Ascending aorta (tissue), 2 donors: ENCODE results near the gene CCP110. TPM values are rescaled to one million over a fixed set of nuclear protein-coding genes. Genes with fewer than 3 reads are reported as not detected.
"Not testable (repeated sequence)": the region's sequence is repeated elsewhere in the genome, so short reads cannot be mapped to it uniquely, and the experiment has no call there.

Experiments used
- DNase-seq, 2 donors: peaks; one replicate each; pipeline ENCODE4 v3.0.0-alpha.2; 2019; ENCODE audit warnings: low spot score in 2 of 2
- H3K27ac ChIP-seq, 2 donors: fragments of 200-600 bp; sonication (generic); one replicate each; pipeline ENCODE4 v1.5.1; 2016 to 2017; ENCODE audit warnings: mild to moderate bottlenecking in 1 of 2
- H3K27me3 ChIP-seq: fragments of 200-600 bp; sonication (generic); one replicate; pipeline ENCODE4 v1.5.1; 2017
- H3K36me3 ChIP-seq, 2 donors: fragments of 200-600 bp; sonication (generic); one replicate each; pipeline ENCODE4 v1.5.1; 2016
- H3K4me1 ChIP-seq, 2 donors: fragments of 200-600 bp; sonication (generic); one replicate each; pipeline ENCODE4 v1.5.1; 2016 to 2017; ENCODE audit warnings: mild to moderate bottlenecking in 1 of 2
- H3K4me3 ChIP-seq, 2 donors: fragments of 200-600 bp; sonication (generic); one replicate each; pipeline ENCODE4 v1.5.1; 2016 to 2017; ENCODE audit warnings: mild to moderate bottlenecking in 1 of 2
- H3K9me3 ChIP-seq, 2 donors: fragments of 200-600 bp; sonication (generic); one replicate each; pipeline ENCODE4 v1.5.1; 2016
- intact Hi-C: fragments of 100-400 bp; cut with DNase I; formaldehyde crosslinking; loops from one replicate; pipeline ENCODE4 v1.15.1; 2023
- total RNA-seq: library from RNA; depleted of rRNA; stranded (reverse); fragments of >200 nt; gene quantifications from one replicate; pipeline ENCODE4 v1.1.0, GENCODE V29; 2016
- TF ChIP-seq, protein P1 (sequence below), 3 experiments: fragments of 200-600 bp in 2 of 3; fragments of 450-650 bp in 1 of 3; sonication (generic) in 2 of 3; IDR thresholded peaks; one replicate each; pipeline ENCODE4 v1.5.1; 2016 to 2019; ENCODE audit warnings: antibody characterized with exemption in 3 of 3, mild to moderate bottlenecking in 1 of 3, moderate library complexity in 1 of 3

CCP110 gene
- total RNA-seq, 1 donor from 2014 or later, result 6.1 TPM

DNA sequence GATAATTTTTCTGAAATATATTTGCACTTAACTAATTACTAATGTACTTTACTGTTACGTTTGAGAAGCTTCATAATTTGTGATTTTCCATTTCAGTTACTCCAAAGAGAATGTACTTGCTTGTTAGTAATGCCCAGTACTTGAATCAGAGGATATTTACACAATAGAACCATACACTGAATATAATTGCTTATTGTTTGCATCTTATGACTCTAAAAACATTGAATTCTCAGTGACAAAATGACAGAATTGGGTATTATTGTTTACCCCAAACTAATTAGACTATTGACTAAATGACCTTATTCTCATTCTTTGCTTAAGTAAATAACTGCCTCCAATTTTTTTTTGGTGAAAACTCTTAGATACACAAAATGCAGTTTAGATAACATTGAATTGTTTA, 8.9 kb downstream of the CCP110 start:
- no peak overlapping the region for H3K27ac ChIP-seq
- no peak for DNase-seq
- H3K36me3 ChIP-seq, result peaks cover 11 to 38% of the 10 kb centered on the region in 2 donors
- no peaks in the 10 kb centered on the region for H3K4me1 ChIP-seq
- no peaks in the 10 kb centered on the region for H3K9me3 ChIP-seq
- H3K27me3 ChIP-seq, result no peaks in the 10 kb centered on the region
- TF ChIP-seq, protein P1, sequence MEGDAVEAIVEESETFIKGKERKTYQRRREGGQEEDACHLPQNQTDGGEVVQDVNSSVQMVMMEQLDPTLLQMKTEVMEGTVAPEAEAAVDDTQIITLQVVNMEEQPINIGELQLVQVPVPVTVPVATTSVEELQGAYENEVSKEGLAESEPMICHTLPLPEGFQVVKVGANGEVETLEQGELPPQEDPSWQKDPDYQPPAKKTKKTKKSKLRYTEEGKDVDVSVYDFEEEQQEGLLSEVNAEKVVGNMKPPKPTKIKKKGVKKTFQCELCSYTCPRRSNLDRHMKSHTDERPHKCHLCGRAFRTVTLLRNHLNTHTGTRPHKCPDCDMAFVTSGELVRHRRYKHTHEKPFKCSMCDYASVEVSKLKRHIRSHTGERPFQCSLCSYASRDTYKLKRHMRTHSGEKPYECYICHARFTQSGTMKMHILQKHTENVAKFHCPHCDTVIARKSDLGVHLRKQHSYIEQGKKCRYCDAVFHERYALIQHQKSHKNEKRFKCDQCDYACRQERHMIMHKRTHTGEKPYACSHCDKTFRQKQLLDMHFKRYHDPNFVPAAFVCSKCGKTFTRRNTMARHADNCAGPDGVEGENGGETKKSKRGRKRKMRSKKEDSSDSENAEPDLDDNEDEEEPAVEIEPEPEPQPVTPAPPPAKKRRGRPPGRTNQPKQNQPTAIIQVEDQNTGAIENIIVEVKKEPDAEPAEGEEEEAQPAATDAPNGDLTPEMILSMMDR (IDR thresholded peaks at IDR 0.05), result no peak
- H3K4me3 ChIP-seq, result no peak overlapping the region
- intact Hi-C loops, result no loop called here

DNA sequence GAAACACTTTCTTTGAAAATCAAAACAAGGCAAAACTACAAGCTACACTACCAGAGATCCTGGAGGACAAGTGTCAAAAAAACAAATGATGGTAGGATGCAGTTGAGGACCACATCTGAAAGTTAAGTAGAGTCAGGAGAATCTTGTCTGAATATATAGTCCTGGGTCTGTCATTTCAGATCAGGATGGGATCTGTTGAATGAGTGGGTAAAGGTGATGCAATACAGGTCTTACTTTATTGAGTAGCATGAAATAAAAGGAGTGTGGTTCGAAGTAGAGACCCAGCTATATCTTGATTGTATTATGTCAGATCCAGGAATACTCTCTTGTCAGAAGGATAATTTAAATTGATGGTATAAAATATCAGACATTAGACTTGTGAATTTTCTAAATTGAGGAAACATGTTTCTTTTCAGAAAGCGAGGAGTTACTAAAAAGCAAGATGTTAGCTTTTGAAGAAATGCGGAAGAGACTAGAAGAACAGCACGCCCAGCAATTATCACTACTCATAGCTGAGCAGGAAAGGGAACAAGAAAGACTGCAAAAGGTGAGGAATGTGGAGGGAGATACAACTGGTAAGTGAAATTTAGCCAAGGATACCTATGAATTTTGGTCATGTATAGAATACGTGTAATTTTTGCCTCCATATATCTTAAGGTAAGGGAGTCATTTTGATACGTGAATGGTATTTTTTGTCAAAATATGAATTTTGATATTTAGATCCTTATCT, 16.7 kb downstream of the CCP110 start:
- intact Hi-C loops, result no loop called here
- Histone ChIP-seq H3K36me3 (peaks cover 40 to 72% of the 10 kb centered on the region in 2 donors), H3K4me1 (no peaks in the 10 kb centered on the region), H3K9me3 (no peaks in the 10 kb centered on the region), H3K4me3 (no peak overlapping the region), H3K27ac (no peak overlapping the region), H3K27me3 (no peaks in the 10 kb centered on the region)
- no peak for DNase-seq
- TF ChIP-seq, protein P1 (IDR thresholded peaks at IDR 0.05), result no peak

DNA sequence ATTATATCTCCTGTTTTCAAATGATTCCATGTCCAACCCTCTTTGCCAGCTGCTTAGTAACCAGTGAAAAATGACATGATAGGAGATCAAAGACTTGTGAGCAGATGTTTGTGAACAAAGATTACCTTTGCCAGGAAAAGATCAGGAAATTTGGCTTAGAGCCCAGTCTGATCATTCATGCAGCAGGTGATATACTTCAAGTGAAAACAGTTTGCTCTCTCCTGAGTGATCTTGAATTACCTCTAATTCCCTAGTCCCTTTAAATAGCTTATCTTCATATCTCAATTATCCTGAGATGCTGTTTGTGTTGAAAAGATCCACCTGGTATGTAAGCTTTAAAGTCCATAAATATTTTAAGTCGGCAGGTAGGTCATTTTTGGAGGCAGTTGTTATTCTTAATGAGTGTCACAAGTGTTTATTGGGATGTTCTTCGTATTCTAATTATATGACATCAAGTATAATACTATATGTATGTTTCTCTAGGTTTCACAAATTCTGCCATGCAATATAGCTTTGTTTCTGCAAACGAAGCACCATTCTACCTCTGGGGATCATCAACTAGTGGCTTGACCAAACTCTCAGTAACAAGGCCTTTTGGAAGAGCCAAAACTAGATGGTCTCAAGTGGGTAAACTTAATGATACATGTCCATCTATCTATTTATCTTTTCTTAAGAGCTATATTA, 18.5 kb downstream of the CCP110 start:
- H3K4me3 ChIP-seq, result no peak overlapping the region
- intact Hi-C loops, result no loop called here
- no peaks in the 10 kb centered on the region for H3K4me1 ChIP-seq
- no peaks in the 10 kb centered on the region for H3K27me3 ChIP-seq
- H3K36me3 ChIP-seq, result peaks cover 35 to 73% of the 10 kb centered on the region in 2 donors
- H3K27ac ChIP-seq, result no peak overlapping the region
- TF ChIP-seq, protein P1 (IDR thresholded peaks at IDR 0.05), result no peak
- no peaks in the 10 kb centered on the region for H3K9me3 ChIP-seq
- no peak for DNase-seq

DNA sequence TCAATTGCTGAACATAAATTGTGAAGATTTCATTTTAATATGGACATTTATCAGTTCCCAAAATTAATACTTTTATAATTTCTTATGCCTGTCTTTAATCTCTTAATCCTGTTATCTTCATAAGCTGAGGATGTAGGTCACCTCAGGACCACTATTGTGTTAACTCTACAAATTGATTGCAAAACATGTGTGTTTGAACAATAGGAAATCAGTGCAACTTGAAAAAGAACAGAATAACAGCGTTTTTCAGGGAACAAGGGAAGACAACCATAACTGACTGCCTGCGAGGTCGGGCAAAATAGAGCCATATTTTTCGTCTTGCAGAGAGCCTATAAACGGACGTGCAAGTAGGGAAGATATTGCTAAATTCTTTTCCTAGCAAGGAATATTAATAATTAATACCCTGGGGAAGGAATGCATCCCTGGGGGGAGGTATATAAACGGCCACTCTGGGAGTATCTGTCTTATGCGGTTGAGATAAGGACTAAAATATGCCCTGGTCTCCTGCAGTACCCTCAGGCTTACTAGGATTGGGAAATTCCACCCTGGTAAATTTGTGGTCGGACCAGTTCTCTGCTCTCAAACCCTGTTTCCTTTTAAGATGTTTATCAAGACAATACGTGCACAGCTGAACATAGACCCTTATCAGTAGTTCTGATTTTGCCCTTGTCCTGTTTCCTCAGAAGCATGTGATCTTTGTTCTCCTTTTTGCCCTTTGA, 19.7 kb downstream of the CCP110 start:
- intact Hi-C loops, H3K27ac ChIP-seq, H3K27me3 ChIP-seq, H3K4me3 ChIP-seq, H3K4me1 ChIP-seq, DNase-seq, H3K9me3 ChIP-seq: not testable (repeated sequence)
- H3K36me3 ChIP-seq, result peaks cover 36 to 74% of the 10 kb centered on the region in 2 donors

DNA sequence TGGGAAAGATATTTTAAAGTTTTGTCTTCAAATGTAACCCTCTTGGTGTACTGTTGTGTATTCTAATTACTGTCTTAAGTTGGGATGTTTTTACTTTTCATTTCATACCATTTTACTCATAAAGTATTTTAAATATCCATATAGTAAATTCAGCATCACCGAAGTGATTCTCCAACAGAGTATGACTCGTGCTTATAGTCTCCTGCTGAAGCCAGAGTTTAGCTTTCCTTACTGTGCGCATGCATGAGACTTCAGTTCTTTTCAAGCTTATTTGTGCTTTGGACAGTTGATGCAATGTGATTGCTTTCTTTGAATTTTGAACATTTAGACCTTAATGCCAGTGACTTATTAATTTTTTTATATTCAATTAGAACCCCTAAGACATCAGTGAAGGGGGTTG, 24.4 kb downstream of the CCP110 start:
- H3K4me3 ChIP-seq, result no peak overlapping the region
- TF ChIP-seq, protein P1 (IDR thresholded peaks at IDR 0.05), result no peak
- no peak for DNase-seq
- no peak overlapping the region for H3K27ac ChIP-seq
- intact Hi-C loops, result no loop called here
- H3K36me3 ChIP-seq, result peaks cover 11 to 60% of the 10 kb centered on the region in 2 donors
- no peaks in the 10 kb centered on the region for H3K4me1 ChIP-seq
- H3K27me3 ChIP-seq, result no peaks in the 10 kb centered on the region
- no peaks in the 10 kb centered on the region for H3K9me3 ChIP-seq

DNA sequence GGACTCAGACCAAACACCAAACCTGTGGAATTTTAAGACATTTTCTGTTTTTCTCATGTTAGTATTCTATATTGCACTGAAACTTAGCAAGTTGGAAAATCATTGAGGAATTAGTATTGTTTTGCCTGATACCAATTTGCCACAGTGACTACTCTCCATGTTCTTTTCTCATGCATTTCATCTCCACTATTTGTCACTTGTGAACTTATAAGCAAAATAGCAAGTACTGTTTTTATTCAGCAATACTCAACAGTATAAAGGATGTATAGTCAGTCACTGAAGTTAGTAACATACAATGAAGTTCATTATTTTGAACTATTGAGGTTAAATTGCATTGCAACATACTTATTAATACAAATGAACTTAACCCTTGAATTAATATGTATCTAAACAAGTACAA, 25.9 kb downstream of the CCP110 start:
- intact Hi-C loops, result loop anchor here (10.0 kb wide), 1 partner anchor 745 kb away; the partner anchor contains the start of gene ARL6IP1
- TF ChIP-seq, protein P1 (IDR thresholded peaks at IDR 0.05), result no peak
- H3K27me3 ChIP-seq, result no peaks in the 10 kb centered on the region

More for the DNA sequence above, 25.9 kb downstream of the CCP110 start:
- peaks cover 0 to 2% of the 10 kb centered on the region in 2 donors for H3K4me1 ChIP-seq
- H3K27ac ChIP-seq, result no peak overlapping the region
- H3K36me3 ChIP-seq, result peaks cover 8 to 45% of the 10 kb centered on the region in 2 donors
- H3K4me3 ChIP-seq, result no peak overlapping the region
- DNase-seq, result no peak
- H3K9me3 ChIP-seq, result no peaks in the 10 kb centered on the region
